ENCODE data around the gene SPDYC. TPM values are rescaled to one million over a fixed set of nuclear protein-coding genes. Genes with fewer than 3 reads are reported as not detected.

SPDYC gene
- total and polyA plus RNA-seq, 9 of the 15 experiments (the other 6 are each of a cell fraction or from before 2014, with no cell fraction given) = 4.4 to 18.8 (median 9.2) TPM

DNA sequence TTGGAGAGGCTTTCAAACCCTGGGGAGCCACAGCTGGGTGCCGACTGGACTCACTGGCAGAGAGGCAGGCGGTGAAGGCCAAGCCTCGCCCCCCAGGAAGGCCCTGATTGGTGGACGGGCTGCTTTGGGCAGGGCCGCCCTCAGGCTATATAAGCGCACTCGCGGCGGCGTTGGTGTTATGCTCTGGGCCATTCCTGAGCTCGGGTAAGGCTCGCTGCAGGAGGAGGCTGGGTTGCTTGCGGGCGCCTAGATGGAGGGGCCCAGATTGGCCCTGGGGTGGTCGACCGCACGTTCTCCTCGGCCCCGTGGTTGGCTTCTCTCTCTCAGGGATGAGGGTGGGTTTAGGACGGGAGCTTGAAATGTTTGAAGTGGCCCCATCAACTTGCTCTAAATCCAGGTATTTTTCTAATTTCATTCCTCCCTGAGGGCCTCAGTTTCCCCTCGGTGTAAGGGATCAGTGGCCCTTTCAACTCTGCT, at the start of gene SPDYC (continued):
- TF ChIP-seq HMG20B (CRISPR knock-in tag; IDR thresholded peaks at IDR 0.05) (no peak), ZNF696 (CRISPR knock-in tag; conservative IDR thresholded peaks at IDR 0.05) (no peak), FOXA3 (CRISPR knock-in tag; conservative IDR thresholded peaks at IDR 0.05 in 1 of 2, IDR thresholded peaks at IDR 0.05 in 1 of 2) (no peak), TAF7 (tag; IDR thresholded peaks at IDR 0.05) (peak; percentile 63; the same call in 1 of the 2 replicates), HNRNPK (IDR thresholded peaks at IDR 0.05; ENCODE audit: low read depth, low read length, poor library complexity, severe bottlenecking) (no peak), ZNF263 (CRISPR knock-in tag; IDR thresholded peaks at IDR 0.05; ENCODE audit: borderline replicate concordance) (0 out of 2 replicates have a peak, but pooled peaks have one; percentile 33), ZNF764 (CRISPR knock-in tag; IDR thresholded peaks at IDR 0.05; ENCODE audit: low read depth) (no peak), CREBBP (IDR thresholded peaks at IDR 0.05; ENCODE audit: low read depth, low read length) (no peak), ZNF146 (CRISPR knock-in tag; IDR thresholded peaks at IDR 0.05; ENCODE audit: unreplicated experiment) (no peak), HSF4 (CRISPR knock-in tag; IDR thresholded peaks at IDR 0.05; ENCODE audit: borderline replicate concordance) (no peak), JUND (IDR thresholded peaks at IDR 0.05; ENCODE audit: borderline replicate concordance, low read depth, low read length) (no peak; the same call in 1 of the 2 replicates), JUND (tag; IDR thresholded peaks at IDR 0.05; ENCODE audit: borderline replicate concordance, low read depth, low read length) (peak; percentile 12; the same call in 1 of the 3 replicates), PCBP2 (IDR thresholded peaks at IDR 0.05; ENCODE audit: low read depth, low read length, poor library complexity, severe bottlenecking) (no peak), NCOA2 (IDR thresholded peaks at IDR 0.05; ENCODE audit: partially characterized antibody in 2 of 2) (no peak), ZNF785 (CRISPR knock-in tag; IDR thresholded peaks at IDR 0.05) (no peak), ZNF41 (CRISPR knock-in tag; conservative IDR thresholded peaks at IDR 0.05) (no peak), RBFOX2 (IDR thresholded peaks at IDR 0.05; ENCODE audit: low read depth, low read length) (peak; percentile 100), PTBP1 (IDR thresholded peaks at IDR 0.05; ENCODE audit: low read depth, low read length) (no peak), TAF1 (IDR thresholded peaks at IDR 0.05; ENCODE audit: control insufficient read depth, extremely low read depth, insufficient read depth, low read length, severe bottlenecking) (peak; percentile 96)
- TF ChIP-seq, protein P1, sequence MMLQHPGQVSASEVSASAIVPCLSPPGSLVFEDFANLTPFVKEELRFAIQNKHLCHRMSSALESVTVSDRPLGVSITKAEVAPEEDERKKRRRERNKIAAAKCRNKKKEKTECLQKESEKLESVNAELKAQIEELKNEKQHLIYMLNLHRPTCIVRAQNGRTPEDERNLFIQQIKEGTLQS (IDR thresholded peaks at IDR 0.05) = no peak
- TF ChIP-seq, protein P1 (CRISPR knock-in tag; conservative IDR thresholded peaks at IDR 0.05) = no peak
- TF ChIP-seq, protein P2, sequence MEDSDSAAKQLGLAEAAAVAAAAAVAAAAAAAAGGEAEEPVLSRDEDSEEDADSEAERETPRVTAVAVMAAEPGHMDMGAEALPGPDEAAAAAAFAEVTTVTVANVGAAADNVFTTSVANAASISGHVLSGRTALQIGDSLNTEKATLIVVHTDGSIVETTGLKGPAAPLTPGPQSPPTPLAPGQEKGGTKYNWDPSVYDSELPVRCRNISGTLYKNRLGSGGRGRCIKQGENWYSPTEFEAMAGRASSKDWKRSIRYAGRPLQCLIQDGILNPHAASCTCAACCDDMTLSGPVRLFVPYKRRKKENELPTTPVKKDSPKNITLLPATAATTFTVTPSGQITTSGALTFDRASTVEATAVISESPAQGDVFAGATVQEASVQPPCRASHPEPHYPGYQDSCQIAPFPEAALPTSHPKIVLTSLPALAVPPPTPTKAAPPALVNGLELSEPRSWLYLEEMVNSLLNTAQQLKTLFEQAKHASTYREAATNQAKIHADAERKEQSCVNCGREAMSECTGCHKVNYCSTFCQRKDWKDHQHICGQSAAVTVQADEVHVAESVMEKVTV (CRISPR knock-in tag; IDR thresholded peaks at IDR 0.05) = no peak
- TF ChIP-seq, protein P3, sequence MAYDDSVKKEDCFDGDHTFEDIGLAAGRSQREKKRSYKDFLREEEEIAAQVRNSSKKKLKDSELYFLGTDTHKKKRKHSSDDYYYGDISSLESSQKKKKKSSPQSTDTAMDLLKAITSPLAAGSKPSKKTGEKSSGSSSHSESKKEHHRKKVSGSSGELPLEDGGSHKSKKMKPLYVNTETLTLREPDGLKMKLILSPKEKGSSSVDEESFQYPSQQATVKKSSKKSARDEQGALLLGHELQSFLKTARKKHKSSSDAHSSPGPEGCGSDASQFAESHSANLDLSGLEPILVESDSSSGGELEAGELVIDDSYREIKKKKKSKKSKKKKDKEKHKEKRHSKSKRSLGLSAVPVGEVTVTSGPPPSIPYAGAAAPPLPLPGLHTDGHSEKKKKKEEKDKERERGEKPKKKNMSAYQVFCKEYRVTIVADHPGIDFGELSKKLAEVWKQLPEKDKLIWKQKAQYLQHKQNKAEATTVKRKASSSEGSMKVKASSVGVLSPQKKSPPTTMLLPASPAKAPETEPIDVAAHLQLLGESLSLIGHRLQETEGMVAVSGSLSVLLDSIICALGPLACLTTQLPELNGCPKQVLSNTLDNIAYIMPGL (CRISPR knock-in tag; IDR thresholded peaks at IDR 0.05) = 0 out of 2 replicates have a peak, but pooled peaks have one; percentile 45
- TF ChIP-seq, protein P4, sequence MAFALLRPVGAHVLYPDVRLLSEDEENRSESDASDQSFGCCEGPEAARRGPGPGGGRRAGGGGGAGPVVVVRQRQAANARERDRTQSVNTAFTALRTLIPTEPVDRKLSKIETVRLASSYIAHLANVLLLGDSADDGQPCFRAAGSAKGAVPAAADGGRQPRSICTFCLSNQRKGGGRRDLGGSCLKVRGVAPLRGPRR (CRISPR knock-in tag; IDR thresholded peaks at IDR 0.05) = no peak
